GM18520 (cell line): ENCODE results near the gene TECPR1.

ENCODE experiments used
- ATAC-seq: cut with Tn5 transposase; IDR thresholded peaks from one replicate; pipeline ENCODE4 v1.9.1; 2021; ENCODE audit not compliant: unreplicated experiment

The TECPR1 gene

GRCh38 chr7:98196706-98197605, 55.1 kb downstream of the TECPR1 start:
- ATAC-seq, result no peak

GRCh38 chr7:98194672-98195457, 57.2 kb downstream of the TECPR1 start:
- no peak for ATAC-seq

GRCh38 chr7:98194186-98194585, 57.8 kb downstream of the TECPR1 start:
- ATAC-seq, result no peak

GRCh38 chr7:98193474-98194180, 58.4 kb downstream of the TECPR1 start:
- ATAC-seq, result no peak

- no peak for ATAC-seq
Observed at GRCh38 chr7:98192781-98193457, 59.1 kb downstream of the TECPR1 start.

- no peak for ATAC-seq
Observed at GRCh38 chr7:98191668-98192431, 60.2 kb downstream of the TECPR1 start.

- no peak for ATAC-seq
Observed at GRCh38 chr7:98189559-98189958, 62.5 kb downstream of the TECPR1 start.

GRCh38 chr7:98187138-98187502, 64.9 kb downstream of the TECPR1 start:
- ATAC-seq, result no peak

- no peak for ATAC-seq
Observed at GRCh38 chr7:98186452-98187137, 65.4 kb downstream of the TECPR1 start.

- no peak for ATAC-seq
Observed at GRCh38 chr7:98185101-98185500, 66.9 kb downstream of the TECPR1 start.

- no peak for ATAC-seq
Observed at GRCh38 chr7:98180751-98181150, 71.3 kb downstream of the TECPR1 start.

GRCh38 chr7:98178762-98179490, 73.1 kb downstream of the TECPR1 start:
- ATAC-seq, result no peak

GRCh38 chr7:98178321-98178720, 73.7 kb downstream of the TECPR1 start:
- ATAC-seq, result no peak

- ATAC-seq, result no peak
Observed at GRCh38 chr7:98177553-98177952, 74.5 kb downstream of the TECPR1 start.

GRCh38 chr7:98175260-98175940, 76.6 kb downstream of the TECPR1 start:
- ATAC-seq, result no peak

- no peak for ATAC-seq
Observed at GRCh38 chr7:98174334-98175259, 77.4 kb downstream of the TECPR1 start.

- no peak for ATAC-seq
Observed at GRCh38 chr7:98171449-98171848, 80.6 kb downstream of the TECPR1 start.
